HG03558 (cell line): ENCODE measurements around the gene PNPLA7.
"Not testable (repeated sequence)": the region's sequence is repeated elsewhere in the genome, so short reads cannot be mapped to it uniquely, and the experiment has no call there.

ENCODE experiments used
- ATAC-seq: cut with Tn5 transposase; IDR thresholded peaks from one replicate; pipeline ENCODE4 v1.9.1; 2021; ENCODE audit warnings: moderate number of reproducible peaks; ENCODE audit not compliant: unreplicated experiment; ENCODE audit errors: extremely low read depth

The PNPLA7 gene

DNA sequence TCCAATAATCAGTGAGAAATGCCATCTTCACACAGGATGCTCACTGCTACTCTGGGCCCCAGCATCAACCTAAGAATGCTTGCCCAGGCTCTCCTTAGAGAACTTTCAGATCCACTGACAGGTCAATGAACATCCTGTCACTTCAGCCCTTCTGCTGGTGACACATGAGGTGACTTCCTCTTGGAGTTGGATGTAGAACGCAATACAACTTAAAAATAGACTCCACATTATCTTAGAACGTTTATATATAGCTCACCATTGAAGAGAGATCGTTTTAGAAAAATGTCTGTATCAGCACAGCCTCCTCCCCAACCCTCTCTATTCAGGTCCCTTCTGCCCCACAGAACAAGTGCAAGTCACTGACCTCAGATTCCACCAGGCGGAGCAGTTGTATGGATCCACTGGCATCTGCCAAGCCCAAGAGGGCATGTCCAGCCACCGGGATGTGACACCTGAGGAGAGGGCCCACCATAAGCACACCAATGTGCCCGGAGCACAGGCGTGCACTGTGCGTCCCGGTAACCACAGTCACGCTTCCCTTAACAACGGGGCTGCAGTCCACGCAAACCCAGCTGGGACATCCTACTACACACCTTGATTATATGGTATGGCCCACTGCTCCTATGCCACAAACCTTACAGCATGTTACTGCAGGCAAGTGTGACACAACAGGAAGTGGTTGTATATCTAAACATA lies 25.7 kb upstream of the PNPLA7 start:
- ATAC-seq, result no peak

DNA sequence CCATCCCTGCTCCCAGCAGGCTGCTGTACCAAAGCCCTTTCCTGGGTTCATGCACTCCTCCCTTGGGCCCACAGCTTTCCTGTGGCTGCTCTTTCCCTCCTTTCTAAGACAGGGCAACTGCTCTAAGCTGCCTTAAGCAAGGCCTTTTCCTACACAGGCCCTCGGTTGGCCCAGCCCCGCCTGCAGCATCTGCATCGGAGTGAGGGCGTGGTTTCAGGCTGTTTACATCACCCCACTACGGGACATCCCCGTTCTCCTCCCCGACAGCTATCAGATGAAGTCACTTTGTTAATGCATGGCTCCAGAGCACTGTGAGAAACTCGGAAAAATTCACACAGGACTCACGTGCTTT lies 25.1 kb upstream of the PNPLA7 start:
- no peak for ATAC-seq

DNA sequence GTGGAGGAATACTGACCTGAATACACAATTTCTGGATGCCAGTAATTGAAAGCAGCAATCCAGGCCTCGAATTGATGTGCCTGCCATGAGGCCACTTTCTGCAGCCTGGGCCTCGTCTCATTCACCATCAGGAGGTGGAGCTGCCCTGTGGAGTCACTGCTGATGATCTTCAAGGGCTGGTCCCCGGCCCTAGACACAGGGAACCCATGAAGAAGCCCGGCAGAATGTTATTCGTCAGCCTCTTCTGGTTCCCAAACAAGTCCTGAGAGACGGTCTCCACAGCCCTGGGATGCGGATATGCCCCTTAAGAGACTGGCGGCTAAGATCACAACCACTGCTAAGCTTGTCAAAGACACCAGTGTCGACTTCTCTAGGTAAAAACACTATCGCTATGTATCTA lies 24.0 kb upstream of the PNPLA7 start:
- no peak for ATAC-seq

DNA sequence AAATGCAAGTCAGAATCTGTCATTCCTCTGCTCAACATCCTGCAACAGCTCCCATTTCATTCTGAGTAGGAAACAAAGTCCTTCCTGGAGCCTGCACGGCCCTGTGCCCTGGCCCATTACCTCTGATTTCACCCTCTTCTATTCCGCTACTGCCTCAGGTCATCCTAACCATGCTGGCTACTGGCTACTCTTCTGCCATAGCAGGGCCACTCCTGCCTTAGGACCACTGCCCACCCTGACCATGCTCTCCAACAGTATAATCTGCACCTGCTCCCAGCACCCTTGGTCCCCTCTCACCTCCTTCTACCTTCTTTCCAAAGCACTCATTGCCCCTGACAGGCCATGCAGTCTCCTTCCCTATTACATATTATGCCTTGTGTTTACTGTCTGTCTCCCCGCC lies 20.4 kb upstream of the PNPLA7 start:
- no peak for ATAC-seq

DNA sequence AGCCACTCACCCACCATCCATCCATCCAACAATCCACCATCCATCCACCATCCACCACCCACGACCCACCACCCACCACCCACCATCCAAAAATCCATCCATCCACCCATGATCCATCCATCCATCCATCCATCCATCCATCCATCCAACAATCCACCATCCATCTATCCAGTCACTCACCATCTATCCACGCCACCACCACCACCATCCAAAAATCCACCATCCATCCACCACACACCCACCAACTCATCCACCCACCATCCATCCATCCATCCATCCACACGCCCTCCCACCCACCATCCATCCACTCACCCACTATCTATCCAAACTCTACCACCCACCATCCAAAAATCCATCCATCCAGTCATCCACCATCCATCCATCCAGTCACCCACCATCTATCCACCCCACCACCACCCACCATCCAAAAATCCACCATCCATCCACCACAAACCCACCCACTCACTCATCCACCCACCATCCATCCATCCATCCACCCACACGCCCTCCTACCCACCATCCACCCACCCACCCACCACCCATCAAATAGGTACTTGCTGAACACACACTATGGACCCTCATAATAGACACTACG lies 19.5 kb upstream of the PNPLA7 start:
- ATAC-seq, result no peak

DNA sequence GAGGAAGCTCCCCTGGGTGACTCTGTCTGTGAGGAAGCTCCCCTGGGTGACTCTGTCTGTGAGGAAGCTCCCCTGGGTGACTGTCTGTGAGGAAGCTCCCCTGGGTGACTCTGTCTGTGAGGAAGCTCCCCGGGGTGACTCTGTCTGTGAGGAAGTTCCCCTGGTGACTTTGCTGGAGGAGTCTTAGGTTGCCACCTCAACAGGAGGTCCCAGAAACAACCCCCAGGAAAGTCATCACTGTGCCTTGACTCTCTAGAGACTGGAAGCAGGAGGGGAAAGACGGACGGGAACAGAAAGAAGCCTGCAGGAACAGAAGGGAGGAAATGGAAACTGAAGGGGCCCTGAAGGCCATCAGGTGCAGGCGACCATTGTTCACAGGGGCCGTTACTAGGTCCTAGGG lies 18.2 kb upstream of the PNPLA7 start:
- not testable (repeated sequence) for ATAC-seq

DNA sequence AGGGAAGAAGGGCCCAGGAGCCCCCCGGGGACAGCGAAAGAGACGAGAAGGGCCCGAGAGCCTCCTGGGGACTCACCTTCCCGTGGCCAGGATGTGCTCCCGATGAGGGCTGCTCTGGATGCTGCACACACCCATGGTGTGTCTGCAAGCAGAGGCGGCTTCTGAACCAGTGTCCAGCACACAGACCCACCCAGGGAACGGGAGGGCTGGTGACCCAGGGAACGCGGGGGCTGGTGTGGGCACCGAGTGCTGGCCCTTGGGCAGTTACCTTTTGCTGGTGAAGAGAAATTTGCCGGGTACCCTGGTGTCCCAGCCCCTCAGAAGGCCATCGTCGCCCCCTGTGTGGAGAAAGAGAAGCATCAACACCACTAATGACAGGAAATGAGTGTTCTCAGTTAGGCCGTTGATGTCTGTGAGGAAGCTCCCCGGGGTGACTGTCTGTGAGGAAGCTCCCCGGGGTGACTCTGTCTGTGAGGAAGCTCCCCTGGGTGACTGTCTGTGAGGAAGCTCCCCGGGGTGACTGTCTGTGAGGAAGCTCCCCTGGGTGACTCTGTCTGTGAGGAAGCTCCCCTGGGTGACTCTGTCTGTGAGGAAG lies 14.7 kb upstream of the PNPLA7 start:
- no peak for ATAC-seq

DNA sequence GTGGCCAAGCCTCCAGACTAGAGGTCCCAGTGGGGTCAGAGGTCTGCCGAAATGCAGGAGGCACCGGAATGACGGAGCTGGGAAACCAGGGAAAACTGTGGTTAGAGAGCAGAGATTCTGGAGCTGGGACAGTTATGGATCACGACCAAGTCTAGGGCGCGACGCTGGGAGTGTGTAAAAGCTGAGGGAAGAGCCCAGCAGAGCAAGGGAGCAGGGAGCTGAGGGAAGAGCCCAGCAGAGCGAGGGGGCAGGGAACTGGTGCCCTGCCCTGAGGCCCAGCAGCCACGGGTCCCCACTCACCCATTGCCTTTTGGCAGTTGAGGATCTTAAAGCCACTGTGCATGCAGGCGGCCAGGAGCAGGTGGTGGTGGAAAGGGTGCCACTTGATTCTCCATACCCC lies 13.9 kb upstream of the PNPLA7 start:
- no peak for ATAC-seq

DNA sequence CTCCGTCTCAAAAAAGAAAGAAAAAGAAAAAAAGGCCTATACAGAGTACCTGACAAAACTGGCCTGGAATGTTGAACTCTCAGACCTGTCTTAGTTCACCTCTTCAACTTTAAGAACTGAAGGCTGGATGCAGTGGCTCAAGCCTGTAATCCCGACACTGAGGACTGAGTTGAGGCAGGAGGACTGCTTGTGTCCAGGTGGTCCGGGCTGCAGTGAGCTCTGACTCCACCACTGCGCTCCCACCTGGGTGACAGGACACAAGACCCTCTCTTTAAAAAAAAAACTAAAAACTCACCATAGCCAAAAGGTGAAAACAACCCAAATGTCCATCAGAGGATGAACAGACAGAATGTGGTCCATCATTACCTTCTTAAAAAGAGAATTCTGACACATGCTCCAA lies 7.9 kb upstream of the PNPLA7 start:
- no peak for ATAC-seq

DNA sequence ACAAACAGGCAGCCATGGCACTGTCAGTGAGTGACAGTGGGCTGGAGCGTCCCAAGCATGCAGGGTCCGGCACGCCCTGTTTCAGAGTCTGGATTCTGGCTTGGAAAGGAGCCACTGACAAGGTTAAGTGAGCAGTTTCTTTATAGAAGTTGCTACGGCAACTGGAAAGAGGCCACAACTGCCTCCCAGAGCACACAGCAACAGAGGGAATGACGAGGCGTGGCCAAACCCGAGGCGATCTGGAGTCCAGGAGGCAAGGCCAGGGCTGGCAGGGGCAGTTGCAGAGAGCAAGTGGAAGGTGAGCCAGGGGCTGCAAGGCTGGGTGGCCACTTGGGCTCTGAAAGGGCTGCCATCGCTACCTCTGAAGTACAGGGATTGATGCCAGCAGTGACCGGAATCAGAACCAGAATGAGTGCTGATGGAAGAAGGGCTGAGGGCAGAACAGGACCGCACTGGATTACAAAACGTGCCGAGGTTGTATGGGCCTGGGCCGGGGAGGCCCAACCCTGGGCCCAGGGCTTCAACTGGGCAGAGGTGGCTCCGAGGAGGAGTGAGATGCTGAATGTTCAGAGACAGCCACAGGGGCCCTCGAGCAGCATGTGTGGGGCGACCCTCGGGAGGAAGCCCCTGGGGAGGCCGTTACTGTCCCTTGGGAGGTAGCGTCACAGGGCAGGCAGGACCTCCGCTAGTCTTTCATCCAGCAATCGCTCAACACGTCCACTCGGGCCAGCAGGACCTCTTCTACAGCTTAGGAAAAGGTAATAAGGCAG lies 6.1 kb upstream of the PNPLA7 start:
- no peak for ATAC-seq

DNA sequence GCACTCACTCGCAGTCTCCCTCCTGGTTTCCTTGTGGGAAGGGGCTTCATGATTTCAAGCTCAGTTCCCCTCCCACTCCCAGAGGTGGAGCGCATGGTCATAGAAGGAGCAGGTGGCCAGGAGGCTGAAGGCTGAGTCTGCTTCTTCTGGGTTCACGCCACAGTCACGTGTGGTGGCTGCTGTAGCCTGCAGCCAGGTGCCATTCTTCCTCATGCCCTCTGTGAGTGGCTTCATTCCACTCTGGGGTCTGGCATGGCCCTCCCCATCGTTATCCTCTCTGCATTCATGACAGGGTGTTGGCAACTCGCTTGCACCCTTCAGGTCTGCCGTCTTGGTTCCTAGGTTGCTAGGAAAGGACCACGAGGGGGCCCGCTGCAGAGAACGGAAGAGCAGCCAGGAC lies 5.0 kb upstream of the PNPLA7 start:
- ATAC-seq, result no peak

DNA sequence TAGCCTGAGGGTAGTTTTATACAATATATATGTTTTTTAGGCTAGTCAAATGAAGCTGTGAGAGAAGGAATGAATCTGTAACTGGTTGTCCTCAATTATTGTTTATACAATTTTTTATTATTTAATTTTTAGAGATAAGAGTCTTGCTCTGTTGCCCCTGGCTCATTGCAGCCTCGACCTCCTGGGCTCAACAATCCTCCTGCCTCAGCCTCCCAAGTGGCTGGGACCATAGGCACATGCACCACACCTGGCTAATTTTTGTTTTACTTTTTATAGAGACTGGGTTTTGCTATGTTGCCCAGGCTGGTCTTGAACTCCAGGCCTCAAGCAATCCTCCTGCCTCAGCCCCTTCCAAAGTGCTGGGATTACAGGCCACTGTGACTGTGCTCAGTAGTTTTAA lies 4.1 kb upstream of the PNPLA7 start:
- no peak for ATAC-seq

DNA sequence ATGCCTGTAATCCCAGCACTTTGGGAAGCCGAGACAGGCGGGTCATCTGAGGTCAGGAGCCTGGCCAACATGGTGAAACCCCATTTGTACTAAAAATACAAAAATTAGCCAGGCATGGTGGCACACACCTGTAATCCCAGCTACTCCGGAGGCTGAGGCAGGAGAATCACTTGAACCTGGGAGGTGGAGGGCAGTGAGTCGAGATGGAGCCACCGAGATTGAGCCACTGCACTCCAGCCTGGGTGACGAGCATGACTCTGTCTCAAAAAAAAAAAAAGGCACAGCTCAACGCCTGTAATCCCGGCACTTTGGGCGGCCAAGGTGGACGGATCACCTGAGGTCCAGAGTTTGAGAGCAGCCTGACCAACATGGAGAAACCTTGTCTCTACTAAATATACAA lies 3.5 kb upstream of the PNPLA7 start:
- not testable (repeated sequence) for ATAC-seq

DNA sequence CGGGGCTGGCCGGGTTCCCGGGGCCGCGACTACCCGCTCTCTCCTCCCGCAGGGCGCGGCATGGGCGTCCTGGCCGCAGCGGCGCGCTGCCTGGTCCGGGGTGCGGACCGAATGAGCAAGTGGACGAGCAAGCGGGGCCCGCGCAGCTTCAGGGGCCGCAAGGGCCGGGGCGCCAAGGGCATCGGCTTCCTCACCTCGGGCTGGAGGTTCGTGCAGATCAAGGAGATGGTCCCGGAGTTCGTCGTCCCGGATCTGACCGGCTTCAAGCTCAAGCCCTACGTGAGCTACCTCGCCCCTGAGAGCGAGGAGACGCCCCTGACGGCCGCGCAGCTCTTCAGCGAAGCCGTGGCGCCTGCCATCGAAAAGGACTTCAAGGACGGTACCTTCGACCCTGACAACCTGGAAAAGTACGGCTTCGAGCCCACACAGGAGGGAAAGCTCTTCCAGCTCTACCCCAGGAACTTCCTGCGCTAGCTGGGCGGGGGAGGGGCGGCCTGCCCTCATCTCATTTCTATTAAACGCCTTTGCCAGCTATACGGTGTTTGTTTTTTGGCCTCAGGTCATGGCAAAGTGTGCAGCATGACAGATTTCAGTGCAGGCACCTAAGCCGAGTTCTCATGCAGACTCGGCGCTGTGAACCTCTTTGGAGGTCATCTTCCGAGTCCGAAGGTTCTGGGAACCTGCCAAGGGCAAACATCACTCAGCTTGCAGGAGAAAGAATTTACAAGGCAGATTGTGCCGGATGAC lies 2.0 kb upstream of the PNPLA7 start:
- no peak for ATAC-seq

DNA sequence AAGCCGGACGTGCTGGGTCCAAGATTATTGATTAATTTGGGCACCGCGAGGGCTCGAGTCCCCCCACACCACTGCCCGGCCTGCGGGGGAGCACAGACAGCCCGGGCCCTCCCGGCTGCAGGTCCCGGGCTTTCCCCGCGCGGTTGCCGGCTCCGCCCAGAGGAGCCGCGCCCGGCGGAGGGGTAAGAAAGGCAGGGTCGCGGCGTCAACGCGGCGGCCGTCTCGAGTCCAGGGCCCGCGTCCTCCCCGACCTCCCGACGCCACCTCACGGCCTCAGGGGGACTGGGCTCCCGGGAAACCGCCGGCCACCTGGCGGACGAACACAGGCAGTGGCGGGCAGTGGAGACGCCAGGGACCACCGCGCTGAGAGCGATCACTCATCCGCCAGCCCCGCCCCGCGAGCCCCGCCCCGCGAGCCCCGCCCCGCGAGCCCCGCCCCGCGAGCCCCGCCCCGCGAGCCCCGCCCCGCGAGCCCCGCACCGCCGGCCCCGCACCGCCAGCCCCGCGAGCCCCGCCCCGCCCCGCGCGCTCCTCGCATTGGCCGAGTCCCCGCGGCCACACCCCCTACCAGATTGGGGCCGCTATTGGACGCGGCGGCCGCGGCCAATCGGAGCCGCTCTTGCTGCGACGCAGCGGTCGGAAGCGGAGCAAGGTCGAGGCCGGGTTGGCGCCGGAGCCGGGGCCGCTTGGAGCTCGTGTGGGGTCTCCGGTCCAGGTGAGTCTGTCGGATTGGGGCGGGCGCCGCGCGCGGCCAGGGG lies 1.2 kb upstream of the PNPLA7 start, which contains the start of gene MRPL41:
TSS of gene MRPL41 (plus strand) at position 616 of the 758 bp plus-strand sequence. CDS start 203 bp downstream, outside the sequence.
- ATAC-seq, result peak; percentile 50

DNA sequence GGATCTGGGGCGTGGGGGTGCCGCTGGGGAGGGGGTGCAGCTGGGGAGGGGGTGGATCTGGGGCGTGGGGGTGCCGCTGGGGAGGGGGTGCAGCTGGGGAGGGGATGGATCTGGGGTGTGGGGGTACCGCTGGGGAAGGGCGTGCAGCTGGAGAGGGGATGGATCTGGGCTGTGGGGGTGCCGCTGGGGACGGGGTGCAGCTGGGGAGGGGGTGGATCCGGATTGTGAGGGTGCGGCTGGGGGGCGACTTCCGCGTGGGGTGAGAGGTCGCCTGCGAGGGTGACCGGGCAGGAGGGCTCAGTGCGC lies 709 bp upstream of the PNPLA7 start:
- not testable (repeated sequence) for ATAC-seq

DNA sequence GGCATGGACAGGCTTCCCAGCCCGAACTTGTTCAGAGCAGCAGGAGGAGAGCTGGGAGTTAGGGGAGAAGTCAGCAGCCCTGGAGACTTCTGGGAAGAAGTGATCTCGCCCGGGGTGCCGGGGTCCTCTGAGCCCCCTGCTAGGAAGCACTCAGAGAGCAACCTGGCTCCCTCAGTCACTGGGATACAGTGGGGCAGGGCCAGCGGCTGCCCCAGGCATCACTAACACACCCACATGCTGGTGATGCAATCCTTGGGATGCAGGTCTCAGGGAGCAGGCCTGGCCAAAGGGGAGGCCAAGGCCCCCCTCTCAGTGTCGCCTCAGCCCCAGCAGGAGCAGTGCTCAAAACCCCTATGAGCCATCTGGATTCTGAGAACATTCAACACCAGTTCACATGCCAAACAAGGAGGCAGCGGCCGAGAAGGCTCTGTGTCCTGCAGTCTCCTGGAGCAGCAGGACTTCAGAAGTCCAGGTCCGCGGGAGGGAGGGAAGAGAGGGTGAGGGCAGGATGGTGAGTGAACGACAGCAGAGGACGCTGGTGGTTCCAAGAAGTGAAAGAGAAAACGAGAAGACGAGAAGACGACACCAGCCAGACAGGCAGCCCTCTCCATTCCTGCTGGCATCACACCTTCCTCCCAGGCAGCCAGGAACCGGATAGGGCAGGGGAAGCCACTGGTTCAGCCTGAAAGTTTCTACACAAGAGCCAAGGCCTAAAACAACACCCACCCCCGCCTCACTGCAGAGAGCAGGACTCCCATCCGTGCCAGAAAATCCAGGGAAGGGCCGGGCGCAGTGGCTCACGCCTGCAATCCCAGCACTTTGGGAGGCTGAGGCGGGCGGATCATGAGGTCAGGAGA lies 2.3 kb downstream of the PNPLA7 start:
- ATAC-seq, result no peak

DNA sequence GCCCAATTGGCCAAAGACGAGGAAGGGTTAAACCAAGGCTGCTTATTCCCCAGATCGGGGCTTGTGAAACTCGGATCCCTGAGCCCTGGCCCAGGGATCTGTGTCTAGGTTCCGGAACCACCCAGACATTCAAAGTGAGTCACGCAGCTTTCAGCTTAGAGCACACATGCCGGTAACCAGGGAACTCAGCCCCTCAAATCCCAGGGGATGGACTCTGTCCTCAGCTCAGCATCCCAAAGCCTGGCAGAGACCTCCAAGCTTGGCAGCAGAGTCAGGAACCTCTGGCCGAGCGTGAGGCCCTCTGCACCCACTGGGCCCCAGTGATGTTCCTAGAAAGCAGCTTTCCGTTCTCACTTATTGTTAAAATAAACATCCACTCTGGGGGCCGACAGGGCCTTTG lies 5.1 kb downstream of the PNPLA7 start:
- ATAC-seq, result no peak

DNA sequence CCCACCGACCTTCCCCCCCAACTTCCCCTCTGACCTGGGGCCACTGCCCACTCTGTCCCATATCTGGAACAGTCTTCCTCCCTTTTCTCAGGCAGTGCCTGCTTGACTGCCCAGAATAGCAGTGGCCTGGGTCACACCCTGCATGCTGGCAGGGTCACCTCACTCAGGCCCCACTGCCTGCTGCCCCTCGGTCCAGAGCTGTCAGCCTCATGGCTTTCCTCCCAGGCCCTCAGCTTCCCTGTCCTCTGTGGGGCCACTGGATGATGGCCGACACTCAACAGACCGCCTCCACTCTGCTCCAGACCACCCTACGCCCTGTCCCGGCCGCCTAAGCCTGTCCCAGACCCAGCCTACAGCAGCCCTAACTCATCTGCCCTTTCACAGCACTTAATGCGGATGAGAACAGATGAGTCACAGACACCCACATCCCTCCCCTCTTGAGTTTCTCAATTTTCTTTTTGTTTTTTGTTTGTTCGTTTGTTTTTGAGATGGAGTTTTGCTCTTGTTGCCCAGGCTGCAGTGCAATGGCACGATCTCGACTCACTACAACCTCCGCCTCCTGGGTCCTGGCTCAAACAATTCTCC lies 5.9 kb downstream of the PNPLA7 start:
- no peak for ATAC-seq
